Adipocyte (in vitro differentiated cells): ENCODE measurements around the gene LDLRAD3.
A peak's percentile ranks its signal among the peaks of the same experiment; 100 is the strongest.

Experiments
- DNase-seq: peaks from one replicate; pipeline ENCODE4 v3.0.0-alpha.2; 2015; ENCODE audit warnings: low read depth
- H3K27me3 ChIP-seq: replicated peaks from 2 replicates; pipeline ENCODE4 v1.7.0; 2013; ENCODE audit warnings: mild to moderate bottlenecking, low read length, moderate library complexity; ENCODE audit not compliant: control insufficient read depth, insufficient read depth
- H3K36me3 ChIP-seq: 2 replicates; pipeline ENCODE4 v1.7.0; 2013; ENCODE audit warnings: low read length, mild to moderate bottlenecking, moderate library complexity; ENCODE audit not compliant: control insufficient read depth, insufficient read depth, severe bottlenecking
- H3K4me1 ChIP-seq: 2 replicates; pipeline ENCODE4 v1.7.0; 2013; ENCODE audit warnings: mild to moderate bottlenecking, low read length, moderate library complexity; ENCODE audit not compliant: control insufficient read depth, insufficient read depth
- H3K4me3 ChIP-seq: 2 replicates; pipeline ENCODE4 v1.7.0; 2013; ENCODE audit warnings: mild to moderate bottlenecking, low read length, moderate library complexity
- H3K9ac ChIP-seq: 2 replicates; pipeline ENCODE4 v1.7.0; 2013; ENCODE audit warnings: mild to moderate bottlenecking, low read length, moderate library complexity
- H3K9me3 ChIP-seq: 2 replicates; pipeline ENCODE4 v1.7.0; 2013; ENCODE audit warnings: mild to moderate bottlenecking, low read length, moderate library complexity; ENCODE audit not compliant: control insufficient read depth

Gene LDLRAD3

DNA sequence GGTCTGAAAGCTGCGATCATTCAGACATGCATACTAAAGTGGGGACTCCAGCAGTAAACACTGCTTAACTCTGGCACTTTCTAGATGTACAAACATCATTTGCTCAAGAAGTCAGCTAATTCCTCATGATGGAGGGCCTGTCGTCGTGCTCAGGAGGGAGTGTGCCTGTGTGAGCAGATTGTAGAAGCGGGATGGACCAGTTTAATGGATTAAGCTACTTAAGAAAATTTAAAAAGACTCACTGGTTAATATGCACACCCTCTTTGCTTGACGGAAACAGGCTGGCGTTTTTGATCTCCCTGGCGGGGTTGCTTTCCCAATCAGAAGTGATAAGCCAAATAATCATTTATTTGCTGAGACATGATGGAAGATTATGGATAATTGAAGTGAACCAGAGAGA is 79.0 kb downstream of the LDLRAD3 start:
- H3K4me3 ChIP-seq, result no peak overlapping the region
- H3K27me3 ChIP-seq, result no peaks in the 10 kb centered on the region
- no peak overlapping the region for H3K9ac ChIP-seq
- no peak for DNase-seq
- H3K36me3 ChIP-seq, result no peaks in the 10 kb centered on the region
- peaks cover 6% of the 10 kb centered on the region for H3K4me1 ChIP-seq
- no peaks in the 10 kb centered on the region for H3K9me3 ChIP-seq

DNA sequence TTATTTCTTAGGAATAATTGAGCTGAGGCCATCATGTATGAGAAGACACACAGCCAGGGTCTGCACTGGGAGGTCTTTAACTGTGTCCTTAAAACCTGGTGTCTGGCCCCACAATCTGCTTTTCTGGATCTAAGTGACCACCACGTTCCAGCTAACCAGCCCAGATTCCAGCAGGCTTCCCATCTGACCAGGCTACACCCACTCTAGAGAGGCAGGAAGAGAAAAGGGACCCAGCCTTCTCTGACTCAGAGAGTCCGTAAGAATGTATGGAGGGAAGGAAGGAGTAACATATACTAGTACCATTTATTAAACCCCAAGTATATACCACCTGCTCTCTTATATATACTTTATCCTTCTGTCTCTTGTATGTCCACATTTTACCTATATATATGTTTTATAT is 80.1 kb downstream of the LDLRAD3 start:
- no peak overlapping the region for H3K9ac ChIP-seq
- no peak overlapping the region for H3K4me3 ChIP-seq
- no peaks in the 10 kb centered on the region for H3K9me3 ChIP-seq
- DNase-seq, result peak; percentile 42
- no peaks in the 10 kb centered on the region for H3K27me3 ChIP-seq
- peaks cover 9% of the 10 kb centered on the region for H3K4me1 ChIP-seq
- H3K36me3 ChIP-seq, result no peaks in the 10 kb centered on the region

DNA sequence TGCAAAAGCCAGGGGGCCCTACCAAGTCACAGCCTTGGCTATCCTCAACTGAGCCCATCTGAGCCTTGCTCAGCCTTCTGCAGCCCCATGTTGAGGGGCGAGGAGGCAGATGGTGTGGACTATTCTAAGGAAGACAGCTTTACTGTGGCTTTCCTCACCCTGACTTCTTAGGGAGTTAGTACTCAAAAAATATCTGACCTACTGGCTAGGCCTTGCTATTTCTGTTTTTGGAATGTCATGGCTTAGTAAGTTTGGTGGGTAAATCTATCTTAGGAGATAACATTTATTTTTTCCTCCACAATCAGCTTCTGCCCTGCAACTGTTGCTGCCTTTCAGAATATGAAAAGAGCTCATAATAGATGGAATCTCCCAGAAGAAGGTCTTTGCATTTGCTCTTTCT is 80.9 kb downstream of the LDLRAD3 start:
- H3K27me3 ChIP-seq, result no peaks in the 10 kb centered on the region
- no peaks in the 10 kb centered on the region for H3K36me3 ChIP-seq
- no peak for DNase-seq
- H3K9ac ChIP-seq, result no peak overlapping the region
- H3K4me3 ChIP-seq, result no peak overlapping the region
- no peaks in the 10 kb centered on the region for H3K9me3 ChIP-seq
- H3K4me1 ChIP-seq, result peaks cover 9% of the 10 kb centered on the region

DNA sequence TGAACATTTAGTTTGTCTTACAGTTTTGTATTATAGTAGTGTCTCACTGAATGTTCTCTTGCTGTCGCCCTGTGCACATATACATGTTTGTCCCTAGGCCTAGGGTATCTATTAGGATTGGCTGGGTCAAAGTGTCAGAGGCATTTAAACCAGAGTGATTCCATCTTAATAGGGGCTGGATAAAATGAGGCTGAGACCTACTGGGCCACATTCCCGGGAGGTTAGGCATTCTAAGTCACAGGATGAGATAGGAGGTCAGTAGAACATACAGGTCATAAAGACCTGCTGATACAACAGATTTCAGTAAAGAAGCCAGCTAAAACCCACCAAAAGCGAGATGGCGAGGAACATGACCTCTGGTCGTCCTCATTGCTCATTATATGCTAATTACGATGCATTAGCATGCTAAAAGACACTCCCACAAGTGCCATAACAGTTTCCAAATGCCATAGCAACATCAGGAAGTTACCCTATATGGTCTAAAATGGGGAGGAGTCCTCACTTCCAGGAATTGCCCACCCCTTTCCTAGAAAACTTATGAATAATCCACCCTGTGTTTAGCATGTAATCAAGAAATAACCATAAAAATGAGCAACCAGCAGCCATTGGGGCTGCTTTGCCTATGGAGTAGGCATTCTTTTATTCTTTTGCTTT is 82.6 kb downstream of the LDLRAD3 start:
- no peaks in the 10 kb centered on the region for H3K36me3 ChIP-seq
- H3K4me1 ChIP-seq, result peaks cover 25% of the 10 kb centered on the region
- DNase-seq, result no peak
- no peaks in the 10 kb centered on the region for H3K27me3 ChIP-seq
- H3K9me3 ChIP-seq, result no peaks in the 10 kb centered on the region
- no peak overlapping the region for H3K4me3 ChIP-seq
- no peak overlapping the region for H3K9ac ChIP-seq

DNA sequence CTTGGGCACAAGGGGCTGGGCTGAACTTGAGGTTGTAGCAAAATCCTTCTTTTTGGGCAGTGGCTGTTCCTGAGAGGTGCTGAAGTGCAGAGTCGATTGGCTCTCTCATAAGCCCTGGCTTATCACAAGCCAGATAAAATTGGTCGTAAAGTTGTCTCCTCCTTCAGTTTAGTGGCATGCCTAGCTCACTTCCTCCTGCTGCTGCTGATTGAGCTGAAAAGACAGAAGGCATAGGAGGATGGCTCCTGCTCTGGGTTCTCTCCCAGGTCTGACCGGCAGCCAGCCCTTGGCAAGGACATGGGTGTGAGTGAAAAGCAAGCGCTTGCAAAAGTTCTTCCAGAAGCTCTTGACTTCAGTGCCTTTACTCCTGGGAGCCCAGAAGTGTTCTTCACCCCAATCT is 83.9 kb downstream of the LDLRAD3 start:
- no peaks in the 10 kb centered on the region for H3K9me3 ChIP-seq
- H3K4me1 ChIP-seq, result peaks cover 31% of the 10 kb centered on the region
- H3K4me3 ChIP-seq, result no peak overlapping the region
- no peaks in the 10 kb centered on the region for H3K36me3 ChIP-seq
- no peak overlapping the region for H3K9ac ChIP-seq
- DNase-seq, result no peak
- H3K27me3 ChIP-seq, result no peaks in the 10 kb centered on the region

DNA sequence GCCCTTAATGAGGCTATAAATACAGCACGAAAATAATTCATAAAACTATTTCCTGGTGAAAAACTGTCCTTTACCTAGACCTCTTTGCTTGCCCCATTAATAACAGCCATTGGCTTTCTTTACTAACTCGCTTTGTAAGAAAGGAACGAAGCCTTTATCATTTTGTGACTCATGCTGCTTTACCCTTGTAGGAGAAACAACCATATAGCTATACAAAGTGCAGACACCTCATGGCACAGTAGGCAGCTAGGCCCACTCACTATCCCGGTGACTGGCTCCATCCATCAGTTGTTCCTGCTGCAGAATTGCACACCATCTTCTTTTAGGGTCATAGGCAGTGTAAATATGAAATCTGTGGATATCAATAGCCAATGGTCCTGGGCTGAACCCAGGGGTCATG is 85.8 kb downstream of the LDLRAD3 start:
- DNase-seq, result no peak
- Histone ChIP-seq H3K27me3 (no peaks in the 10 kb centered on the region), H3K4me1 (peaks cover 34% of the 10 kb centered on the region), H3K4me3 (no peak overlapping the region), H3K36me3 (no peaks in the 10 kb centered on the region), H3K9me3 (no peaks in the 10 kb centered on the region), H3K9ac (no peak overlapping the region)

DNA sequence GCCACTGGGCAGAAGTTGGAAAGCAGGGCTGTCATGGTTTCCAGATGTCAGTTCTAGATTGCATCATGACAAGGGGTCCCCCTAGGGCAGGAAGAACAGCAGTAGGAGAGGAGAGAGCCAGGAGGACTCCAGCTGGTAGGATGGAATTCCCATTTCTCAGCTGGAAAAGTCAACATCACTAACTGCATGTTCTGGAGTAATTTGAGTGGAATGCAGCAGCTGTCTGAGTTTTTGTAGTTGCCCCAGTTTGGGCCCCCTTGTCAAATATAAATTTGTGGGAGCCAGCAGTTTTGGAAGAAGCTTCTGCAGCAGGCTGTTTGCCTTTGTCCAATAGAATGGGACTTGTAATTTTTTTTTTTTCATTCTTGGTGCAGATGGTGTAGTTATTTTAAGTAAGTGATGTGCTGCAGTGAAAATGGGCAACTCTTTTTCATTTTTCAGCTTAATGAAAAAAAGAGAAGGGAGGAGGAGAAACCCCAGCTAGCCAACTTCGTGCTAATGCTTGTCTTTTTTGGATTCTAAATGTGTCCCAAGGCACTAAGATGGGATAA is 86.9 kb downstream of the LDLRAD3 start:
- Histone ChIP-seq H3K27me3 (no peaks in the 10 kb centered on the region), H3K4me3 (no peak overlapping the region), H3K4me1 (peaks cover 41% of the 10 kb centered on the region), H3K9ac (peak overlapping the region; percentile 6), H3K9me3 (no peaks in the 10 kb centered on the region), H3K36me3 (no peaks in the 10 kb centered on the region)
- peak; percentile 79 for DNase-seq

DNA sequence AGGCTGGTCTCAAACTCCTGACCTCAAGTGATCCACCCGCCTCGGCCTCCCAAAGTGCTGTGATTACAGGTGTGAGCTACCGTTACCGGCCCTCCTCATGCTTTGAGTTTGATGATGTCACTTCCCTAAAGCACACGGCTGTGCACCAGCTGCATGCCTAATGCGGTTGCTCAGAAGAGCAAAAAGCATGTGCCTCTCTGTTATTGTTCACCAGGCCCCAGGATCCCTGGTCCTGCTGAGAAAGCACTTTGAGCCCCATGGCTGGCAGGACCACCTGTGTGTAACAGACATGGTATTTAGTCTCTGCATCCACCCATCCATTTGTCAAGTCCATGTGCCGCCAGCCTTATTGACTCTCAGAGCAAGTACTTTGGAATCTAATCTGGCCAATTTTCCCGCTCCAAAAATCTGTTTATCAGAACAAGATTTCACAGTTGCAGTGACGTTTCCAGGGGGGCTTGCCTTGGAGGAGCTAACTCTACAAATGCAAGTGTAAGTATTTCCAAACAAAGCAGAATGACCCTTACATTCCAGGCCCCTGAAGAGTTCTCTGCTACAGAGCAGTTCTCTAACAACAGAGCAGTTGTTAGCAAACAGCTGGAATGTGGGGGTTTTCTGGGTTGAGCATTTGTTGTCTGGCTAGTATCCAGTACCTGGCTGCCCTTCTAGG is 89.4 kb downstream of the LDLRAD3 start:
- peaks cover 33% of the 10 kb centered on the region for H3K4me1 ChIP-seq
- no peaks in the 10 kb centered on the region for H3K9me3 ChIP-seq
- DNase-seq, result no peak
- H3K9ac ChIP-seq, result no peak overlapping the region
- H3K27me3 ChIP-seq, result no peaks in the 10 kb centered on the region
- H3K4me3 ChIP-seq, result no peak overlapping the region
- H3K36me3 ChIP-seq, result no peaks in the 10 kb centered on the region

DNA sequence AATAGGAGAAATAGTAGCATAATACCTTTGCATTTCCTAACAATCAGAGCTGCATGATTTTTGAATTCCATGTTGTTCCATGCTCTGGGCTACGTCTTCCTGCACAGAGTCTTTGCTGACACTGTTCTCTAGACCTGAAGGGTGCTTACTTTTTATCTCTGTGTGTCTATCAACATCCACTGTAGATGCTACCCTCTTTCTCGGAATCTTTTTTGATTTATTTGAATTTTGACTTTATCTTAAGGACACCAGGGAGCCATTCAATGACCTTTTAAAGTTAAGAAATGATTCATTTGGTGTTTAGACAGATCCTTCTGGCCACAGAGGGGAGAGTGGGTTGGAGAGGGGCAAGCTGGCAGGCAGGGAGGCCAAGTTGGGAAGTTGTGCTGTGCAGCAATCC is 90.1 kb downstream of the LDLRAD3 start:
- H3K4me3 ChIP-seq, result no peak overlapping the region
- no peak for DNase-seq

DNA sequence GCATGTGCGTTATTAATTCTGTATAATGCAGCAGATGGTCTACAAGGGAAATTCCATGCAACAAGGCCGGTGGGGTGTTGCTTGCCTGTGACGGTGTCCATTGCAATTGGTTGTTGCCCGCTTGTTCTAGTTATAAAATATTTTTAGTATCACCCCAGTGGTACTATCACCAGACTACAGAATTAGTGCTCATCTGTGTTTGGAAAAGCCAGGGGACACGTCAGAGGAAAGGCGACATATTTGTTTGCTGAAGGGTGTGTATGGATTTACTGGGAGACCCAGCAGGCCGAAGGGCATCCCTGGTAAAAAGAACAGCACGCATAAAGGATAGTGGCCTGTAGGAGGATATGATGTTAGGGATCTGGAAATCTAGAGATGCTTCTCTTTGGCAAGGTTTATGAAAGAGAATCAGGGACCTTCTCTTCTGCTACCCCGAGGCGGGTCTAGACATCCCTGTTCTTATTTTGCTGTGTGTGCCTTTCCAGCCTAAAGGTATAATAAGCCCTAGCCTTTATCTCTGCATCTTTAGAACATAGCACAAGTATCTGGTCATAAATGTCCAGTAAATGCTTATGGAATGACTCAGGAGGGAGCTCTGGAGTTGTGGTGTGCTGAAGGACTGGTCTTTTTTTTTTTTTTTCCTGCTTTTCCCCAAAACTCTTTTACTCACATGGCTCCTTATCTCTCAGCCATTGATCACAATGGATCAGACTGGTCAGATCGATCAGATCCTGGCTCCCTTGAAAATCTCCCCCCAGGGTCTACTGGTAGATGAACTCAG is 90.9 kb downstream of the LDLRAD3 start:
- Histone ChIP-seq H3K4me1 (peaks cover 32% of the 10 kb centered on the region), H3K9ac (no peak overlapping the region), H3K9me3 (no peaks in the 10 kb centered on the region), H3K36me3 (no peaks in the 10 kb centered on the region), H3K4me3 (no peak overlapping the region), H3K27me3 (no peaks in the 10 kb centered on the region)
- DNase-seq, result peak; percentile 84

More for the DNA sequence above, 90.1 kb downstream of the LDLRAD3 start:
- Histone ChIP-seq H3K9ac (no peak overlapping the region), H3K4me1 (peaks cover 32% of the 10 kb centered on the region), H3K9me3 (no peaks in the 10 kb centered on the region), H3K27me3 (no peaks in the 10 kb centered on the region), H3K36me3 (no peaks in the 10 kb centered on the region)

DNA sequence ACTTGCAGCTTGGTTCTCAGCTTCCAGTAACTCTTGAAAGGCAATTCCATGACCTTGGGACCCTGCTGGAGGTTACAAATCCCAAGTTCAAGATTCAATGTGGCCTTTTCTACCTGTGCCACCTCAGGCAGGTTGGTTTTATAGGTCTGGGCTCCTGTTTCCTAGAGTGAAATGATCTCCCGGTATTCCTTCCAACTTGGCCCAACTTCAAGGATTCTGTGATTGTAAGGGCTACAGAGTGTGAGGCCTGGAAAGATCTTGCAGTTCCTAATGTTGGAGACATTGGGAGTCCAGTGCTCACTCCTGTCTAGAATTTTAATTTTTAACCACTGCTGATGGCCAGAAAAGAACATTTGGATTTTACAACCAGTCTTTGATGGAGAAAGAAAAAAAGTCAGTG is 91.6 kb downstream of the LDLRAD3 start:
- Histone ChIP-seq H3K4me1 (peaks cover 26% of the 10 kb centered on the region), H3K4me3 (no peak overlapping the region), H3K27me3 (no peaks in the 10 kb centered on the region), H3K9ac (no peak overlapping the region), H3K36me3 (no peaks in the 10 kb centered on the region), H3K9me3 (no peaks in the 10 kb centered on the region)
- no peak for DNase-seq
